H1 (cell line): Measurements from ENCODE around the gene PGGHG. TPM values are rescaled to one million over a fixed set of nuclear protein-coding genes. Genes with fewer than 3 reads are reported as not detected.

Experiments used
- ZNF274 ChIP-seq: IDR thresholded peaks from 2 replicates; pipeline ENCODE4 v1.7.0; 2012; ENCODE audit warnings: low read length, borderline replicate concordance; ENCODE audit errors: extremely low read depth
- polyA plus RNA-seq, 7 experiments: library from polyadenylated mRNA; depleted of rRNA in 3 of 7; stranded (reverse) in 5 of 7; unstranded in 2 of 7; fragments of >200 nt in 5 of 7; fragments of 200-250 nt in 2 of 7; gene quantifications; 1 replicate in 5 of 7; 2 replicates in 1 of 7; 4 replicates in 1 of 7; pipeline versions ENCODE4 v1.2.1 to v1.2.3, GENCODE V29; 2011 to 2013; ENCODE audit warnings: missing spikeins in 2 of 7, mixed read lengths in 2 of 7
- total RNA-seq: library from RNA; stranded (reverse); fragmentation: NEBNext Ultra II Directional; extraction: Animal tissue kit (Norgen Biotek cat#: 25700); gene quantifications from 2 replicates; pipeline ENCODE4 v1.2.1, GENCODE V29; 2021

The PGGHG gene
- total and polyA plus RNA-seq, 2 of the 8 experiments (the other 6 are each of a cell fraction or from before 2014, with no cell fraction given): 34.8 to 60.7 TPM

- no peak for TF ChIP-seq ZNF274
- TF ChIP-seq, all 59 proteins: peak for 4
These were observed 2.6 kb downstream of the PGGHG start (continued) for GRCh38 chr11:291281-292210.
